Prostate gland (tissue), 2 donors: ENCODE data around the gene SPC24.
A peak's percentile ranks its signal among the peaks of the same experiment; 100 is the strongest.

Source experiments
- CTCF ChIP-seq, 4 experiments: fragments of 200-600 bp in 2 of 4; fragments of 450-650 bp in 2 of 4; sonication (generic) in 2 of 4; IDR thresholded peaks; 1 replicate in 3 of 4; 2 replicates in 1 of 4; pipeline ENCODE4 v1.5.1; 2016 to 2019; ENCODE audit warnings: antibody characterized with exemption in 4 of 4, mild to moderate bottlenecking in 2 of 4, moderate library complexity in 2 of 4
- POLR2A ChIP-seq: fragments of 450-650 bp; IDR thresholded peaks from one replicate; pipeline ENCODE4 v1.6.1; 2016; ENCODE audit warnings: antibody characterized with exemption, mild to moderate bottlenecking
- POLR2AphosphoS5 ChIP-seq: sonication (generic); formaldehyde crosslinking; IDR thresholded peaks from one replicate; pipeline ENCODE4 v1.6.1; 2017; ENCODE audit warnings: antibody characterized with exemption

GRCh38 chr19:11142528-11143171 lies 12.9 kb downstream of the SPC24 start:
- no peak for TF ChIP-seq CTCF (IDR thresholded peaks at IDR 0.05)
- no peak for TF ChIP-seq POLR2A
- TF ChIP-seq POLR2AphosphoS5 = peak; percentile 40
